ENCODE measurements around the gene RUBCN.

DNA sequence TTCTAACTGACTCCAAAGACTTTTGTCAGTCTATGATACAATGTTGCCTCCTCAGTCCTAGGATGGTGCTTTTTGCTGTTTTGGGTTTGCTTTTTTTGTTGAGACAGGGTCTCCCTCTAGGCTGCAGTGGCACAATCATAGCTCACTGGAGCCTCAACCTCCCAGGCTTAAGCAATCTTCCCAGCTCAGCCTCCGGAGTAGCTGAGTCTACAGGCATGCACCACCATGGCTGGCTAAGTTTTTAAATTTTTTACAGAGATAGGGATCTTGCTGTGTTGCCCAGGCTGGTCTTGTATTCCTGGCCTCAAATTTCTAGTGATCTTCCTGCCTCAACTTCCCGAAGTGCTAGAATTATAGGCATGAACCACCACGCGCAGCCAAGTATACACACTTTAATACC, 22.5 kb downstream of the RUBCN start:
- TF ChIP-seq POLR2A (IDR thresholded peaks at IDR 0.05; ENCODE audit: low read length) (no peak), GATA1 (IDR thresholded peaks at IDR 0.05; ENCODE audit: low read depth, low read length) (no peak)
